Liver (tissue), 9 donors: Measurements from ENCODE around the gene LIPE. TPM values are rescaled to one million over a fixed set of nuclear protein-coding genes. Genes with fewer than 3 reads are reported as not detected.

Experiments
- DNase-seq: peaks from one replicate; pipeline ENCODE4 v3.0.0-alpha.2; 2017; ENCODE audit warnings: low spot score
- H3K27ac ChIP-seq, 2 donors: one replicate each; pipeline ENCODE4 v1.7.0; 2013; ENCODE audit warnings: inconsistent platforms in 2 of 2, low read length in 2 of 2, control low read depth in 1 of 2, low read depth in 1 of 2, mild to moderate bottlenecking in 1 of 2
- H3K27me3 ChIP-seq, 4 donors: one replicate each; pipeline versions ENCODE4 v1.6.1 to v1.7.0; 2013; ENCODE audit warnings: low read length in 3 of 4, inconsistent platforms in 1 of 4, mild to moderate bottlenecking in 1 of 4, moderate library complexity in 1 of 4; ENCODE audit not compliant: control insufficient read depth in 4 of 4, insufficient read depth in 4 of 4
- H3K36me3 ChIP-seq, 4 donors: one replicate each; pipeline versions ENCODE4 v1.6.1 to v1.7.0; 2013; ENCODE audit warnings: low read length in 3 of 4, mild to moderate bottlenecking in 3 of 4, low read depth in 1 of 4, moderate library complexity in 1 of 4; ENCODE audit not compliant: control insufficient read depth in 4 of 4, insufficient read depth in 3 of 4
- H3K4me1 ChIP-seq, 4 donors: one replicate each; pipeline versions ENCODE4 v1.6.1 to v1.7.0; 2013; ENCODE audit warnings: low read length in 3 of 4, mild to moderate bottlenecking in 3 of 4, moderate library complexity in 1 of 4; ENCODE audit not compliant: control insufficient read depth in 4 of 4, insufficient read depth in 4 of 4
- H3K4me3 ChIP-seq, 3 donors: one replicate each; pipeline versions ENCODE4 v1.6.1 to v1.7.0; 2013; ENCODE audit warnings: low read length in 3 of 3, control low read depth in 1 of 3, low read depth in 1 of 3, mild to moderate bottlenecking in 1 of 3
- H3K9ac ChIP-seq, 2 donors: one replicate each; pipeline ENCODE4 v1.7.0; 2013; ENCODE audit warnings: low read length in 2 of 2, mild to moderate bottlenecking in 2 of 2, moderate library complexity in 2 of 2, control low read depth in 1 of 2, low read depth in 1 of 2
- H3K9me3 ChIP-seq, 4 donors: one replicate each; pipeline versions ENCODE4 v1.6.1 to v1.7.0; 2013; ENCODE audit warnings: low read length in 3 of 4; ENCODE audit not compliant: control insufficient read depth in 4 of 4
- ATF3 ChIP-seq: IDR thresholded peaks from 2 replicates; pipeline ENCODE4 v1.6.1; 2016; ENCODE audit warnings: antibody characterized with exemption
- EGR1 ChIP-seq, 2 donors: IDR thresholded peaks; 2 replicates each; pipeline ENCODE4 v1.6.1; 2016 to 2018; ENCODE audit warnings: antibody characterized with exemption in 2 of 2, low read depth in 2 of 2
- FOXA1 ChIP-seq: IDR thresholded peaks from 2 replicates; pipeline ENCODE4 v1.6.1; 2016; ENCODE audit warnings: antibody characterized with exemption
- FOXA2 ChIP-seq: IDR thresholded peaks from 2 replicates; pipeline ENCODE4 v1.6.1; 2016; ENCODE audit warnings: antibody characterized with exemption
- GABPA ChIP-seq, 2 donors: IDR thresholded peaks in 1 of 2; conservative IDR thresholded peaks in 1 of 2; 2 replicates each; pipeline ENCODE4 v1.6.1; 2016; ENCODE audit warnings: antibody characterized with exemption in 2 of 2, mild to moderate bottlenecking in 1 of 2, moderate library complexity in 1 of 2
- HNF4A ChIP-seq, 2 donors: conservative IDR thresholded peaks; 2 replicates each; pipeline ENCODE4 v1.6.1; 2016; ENCODE audit warnings: antibody characterized with exemption in 2 of 2, mild to moderate bottlenecking in 2 of 2
- HNF4G ChIP-seq: IDR thresholded peaks from 2 replicates; pipeline ENCODE4 v1.6.1; 2016; ENCODE audit warnings: antibody characterized with exemption
- JUND ChIP-seq, 2 donors: IDR thresholded peaks; 2 replicates each; pipeline ENCODE4 v1.6.1; 2016; ENCODE audit warnings: antibody characterized with exemption in 2 of 2
- MAX ChIP-seq: IDR thresholded peaks from 2 replicates; pipeline ENCODE4 v1.6.1; 2016; ENCODE audit warnings: antibody characterized with exemption
- NR2F2 ChIP-seq: IDR thresholded peaks from 2 replicates; pipeline ENCODE4 v1.6.1; 2016; ENCODE audit warnings: antibody characterized with exemption
- RAD21 ChIP-seq, 2 donors: IDR thresholded peaks; 2 replicates each; pipeline ENCODE4 v1.6.1; 2016; ENCODE audit warnings: antibody characterized with exemption in 2 of 2, mild to moderate bottlenecking in 2 of 2
- RXRA ChIP-seq, 2 donors: IDR thresholded peaks; 2 replicates each; pipeline ENCODE4 v1.6.1; 2017 to 2018; ENCODE audit warnings: antibody characterized with exemption in 2 of 2, mild to moderate bottlenecking in 1 of 2
- SP1 ChIP-seq: IDR thresholded peaks from 2 replicates; pipeline ENCODE4 v1.6.1; 2018; ENCODE audit warnings: antibody characterized with exemption, mild to moderate bottlenecking
- TAF1 ChIP-seq: conservative IDR thresholded peaks from 2 replicates; pipeline ENCODE4 v1.6.1; 2016; ENCODE audit warnings: antibody characterized with exemption, mild to moderate bottlenecking
- ZBTB33 ChIP-seq: IDR thresholded peaks from 2 replicates; pipeline ENCODE4 v1.6.1; 2016; ENCODE audit warnings: antibody characterized with exemption
- WGBS: extraction: QIAGEN DNeasy Blood & Tissue Kit; methylation state at CpG from one replicate; pipeline ENCODE4 v1.1.7; 2013; 5-methylcytosine and 5-hydroxymethylcytosine counted together
- polyA plus RNA-seq, 2 donors: library from polyadenylated mRNA; stranded (reverse) in 1 of 2; unstranded in 1 of 2; fragments of 200-250 nt in 1 of 2; fragments of >200 nt in 1 of 2; fragmentation: Nextera tagmentation in 1 of 2; extraction: Ambion mirVana in 1 of 2; gene quantifications; one replicate each; pipeline versions ENCODE4 v1.2.1 to v1.2.3, GENCODE V29; 2013 to 2015
- total RNA-seq, 2 donors: library from RNA; depleted of rRNA; stranded (reverse); fragments of >200 nt; gene quantifications; one replicate each; pipeline ENCODE4 v1.2.3, GENCODE V29; 2014
- TF ChIP-seq, protein P1 (sequence below): IDR thresholded peaks from 2 replicates; pipeline ENCODE4 v1.6.1; 2016; ENCODE audit warnings: antibody characterized with exemption, mild to moderate bottlenecking
- TF ChIP-seq, protein P2 (sequence below): fragments of 150-350 bp; IDR thresholded peaks from 2 replicates; pipeline ENCODE4 v1.5.1; 2017; ENCODE audit warnings: improper control_type of control experiment, low read depth, low read length; ENCODE audit not compliant: missing input control
- donor health status: healthy.
- donor health status: healthy.
- donor health status: healthy.
- donor health status: healthy.
- donor health status: healthy.

Gene LIPE
- total and polyA plus RNA-seq, 4 donors = 0.88 to 4.7 (median 1.5) TPM

DNA sequence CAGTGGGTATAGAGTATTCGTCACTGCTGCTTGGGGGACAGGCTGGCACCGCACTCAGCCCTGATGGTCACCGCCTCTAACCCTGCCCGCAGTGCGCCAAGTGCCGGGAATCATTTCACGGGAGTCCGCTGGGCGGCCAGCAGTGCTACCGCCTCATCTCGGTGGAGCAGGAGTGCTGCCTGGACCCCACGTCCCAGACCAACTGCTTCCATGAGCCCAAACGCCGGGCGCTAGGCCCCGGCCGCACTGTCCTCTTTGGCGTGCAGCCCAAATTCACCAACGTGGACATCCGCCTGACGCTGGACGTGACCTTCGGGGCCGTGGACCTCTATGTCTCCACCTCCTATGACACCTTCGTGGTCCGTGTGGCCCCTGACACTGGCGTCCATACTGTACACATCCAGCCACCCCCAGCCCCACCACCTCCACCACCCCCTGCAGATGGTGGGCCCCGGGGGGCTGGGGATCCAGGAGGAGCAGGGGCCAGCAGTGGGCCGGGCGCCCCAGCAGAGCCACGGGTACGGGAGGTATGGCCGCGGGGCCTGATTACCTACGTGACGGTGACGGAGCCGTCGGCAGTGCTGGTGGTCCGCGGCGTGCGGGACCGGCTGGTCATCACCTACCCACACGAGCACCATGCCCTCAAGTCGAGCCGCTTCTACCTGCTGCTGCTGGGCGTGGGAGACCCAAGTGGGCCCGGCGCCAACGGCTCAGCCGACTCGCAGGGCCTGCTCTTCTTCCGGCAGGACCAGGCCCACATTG is 51.6 kb downstream of the LIPE start:
- Histone ChIP-seq H3K36me3 (peaks cover 0 to 9% (median 3%) of the 10 kb centered on the region in 4 donors), H3K27ac (no peak overlapping the region), H3K9ac (no peak overlapping the region), H3K4me1 (no peaks in the 10 kb centered on the region), H3K4me3 (no peak overlapping the region), H3K9me3 (no peaks in the 10 kb centered on the region), H3K27me3 (no peaks in the 10 kb centered on the region)
- WGBS = 96% methylated on average over 54 of the region's 54 CpGs
- no peak for DNase-seq
- TF ChIP-seq HNF4G = no peak
- TF ChIP-seq FOXA1 = no peak
- no peak for TF ChIP-seq TAF1
- TF ChIP-seq FOXA2 = no peak
- TF ChIP-seq, protein P1, sequence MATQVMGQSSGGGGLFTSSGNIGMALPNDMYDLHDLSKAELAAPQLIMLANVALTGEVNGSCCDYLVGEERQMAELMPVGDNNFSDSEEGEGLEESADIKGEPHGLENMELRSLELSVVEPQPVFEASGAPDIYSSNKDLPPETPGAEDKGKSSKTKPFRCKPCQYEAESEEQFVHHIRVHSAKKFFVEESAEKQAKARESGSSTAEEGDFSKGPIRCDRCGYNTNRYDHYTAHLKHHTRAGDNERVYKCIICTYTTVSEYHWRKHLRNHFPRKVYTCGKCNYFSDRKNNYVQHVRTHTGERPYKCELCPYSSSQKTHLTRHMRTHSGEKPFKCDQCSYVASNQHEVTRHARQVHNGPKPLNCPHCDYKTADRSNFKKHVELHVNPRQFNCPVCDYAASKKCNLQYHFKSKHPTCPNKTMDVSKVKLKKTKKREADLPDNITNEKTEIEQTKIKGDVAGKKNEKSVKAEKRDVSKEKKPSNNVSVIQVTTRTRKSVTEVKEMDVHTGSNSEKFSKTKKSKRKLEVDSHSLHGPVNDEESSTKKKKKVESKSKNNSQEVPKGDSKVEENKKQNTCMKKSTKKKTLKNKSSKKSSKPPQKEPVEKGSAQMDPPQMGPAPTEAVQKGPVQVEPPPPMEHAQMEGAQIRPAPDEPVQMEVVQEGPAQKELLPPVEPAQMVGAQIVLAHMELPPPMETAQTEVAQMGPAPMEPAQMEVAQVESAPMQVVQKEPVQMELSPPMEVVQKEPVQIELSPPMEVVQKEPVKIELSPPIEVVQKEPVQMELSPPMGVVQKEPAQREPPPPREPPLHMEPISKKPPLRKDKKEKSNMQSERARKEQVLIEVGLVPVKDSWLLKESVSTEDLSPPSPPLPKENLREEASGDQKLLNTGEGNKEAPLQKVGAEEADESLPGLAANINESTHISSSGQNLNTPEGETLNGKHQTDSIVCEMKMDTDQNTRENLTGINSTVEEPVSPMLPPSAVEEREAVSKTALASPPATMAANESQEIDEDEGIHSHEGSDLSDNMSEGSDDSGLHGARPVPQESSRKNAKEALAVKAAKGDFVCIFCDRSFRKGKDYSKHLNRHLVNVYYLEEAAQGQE = no peak
- TF ChIP-seq ATF3 = no peak
- TF ChIP-seq NR2F2 = no peak
- TF ChIP-seq ZBTB33 = no peak
- TF ChIP-seq RAD21 (IDR thresholded peaks at IDR 0.05) = no peak
- TF ChIP-seq EGR1 (IDR thresholded peaks at IDR 0.05; ENCODE audit: low read depth in 2 of 2) = no peak
- no peak for TF ChIP-seq MAX
- TF ChIP-seq GABPA (IDR thresholded peaks at IDR 0.05 in 1 of 2, conservative IDR thresholded peaks at IDR 0.05 in 1 of 2) = no peak
- TF ChIP-seq JUND (IDR thresholded peaks at IDR 0.05) = no peak
- TF ChIP-seq, protein P2, sequence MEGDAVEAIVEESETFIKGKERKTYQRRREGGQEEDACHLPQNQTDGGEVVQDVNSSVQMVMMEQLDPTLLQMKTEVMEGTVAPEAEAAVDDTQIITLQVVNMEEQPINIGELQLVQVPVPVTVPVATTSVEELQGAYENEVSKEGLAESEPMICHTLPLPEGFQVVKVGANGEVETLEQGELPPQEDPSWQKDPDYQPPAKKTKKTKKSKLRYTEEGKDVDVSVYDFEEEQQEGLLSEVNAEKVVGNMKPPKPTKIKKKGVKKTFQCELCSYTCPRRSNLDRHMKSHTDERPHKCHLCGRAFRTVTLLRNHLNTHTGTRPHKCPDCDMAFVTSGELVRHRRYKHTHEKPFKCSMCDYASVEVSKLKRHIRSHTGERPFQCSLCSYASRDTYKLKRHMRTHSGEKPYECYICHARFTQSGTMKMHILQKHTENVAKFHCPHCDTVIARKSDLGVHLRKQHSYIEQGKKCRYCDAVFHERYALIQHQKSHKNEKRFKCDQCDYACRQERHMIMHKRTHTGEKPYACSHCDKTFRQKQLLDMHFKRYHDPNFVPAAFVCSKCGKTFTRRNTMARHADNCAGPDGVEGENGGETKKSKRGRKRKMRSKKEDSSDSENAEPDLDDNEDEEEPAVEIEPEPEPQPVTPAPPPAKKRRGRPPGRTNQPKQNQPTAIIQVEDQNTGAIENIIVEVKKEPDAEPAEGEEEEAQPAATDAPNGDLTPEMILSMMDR = no peak
- TF ChIP-seq HNF4A (conservative IDR thresholded peaks at IDR 0.05) = no peak
- no peak for TF ChIP-seq SP1
- TF ChIP-seq RXRA (IDR thresholded peaks at IDR 0.05) = no peak
